GM20431 (cell line): ENCODE measurements around the gene AFF3.

ENCODE experiments used
- in situ Hi-C: fragments of 300-500 bp; cut with MseI, MboI; formaldehyde crosslinking; loops from one replicate; pipeline ENCODE4 v1.15.0; 2020; ENCODE audit warnings: low sequenced_read_pairs; ENCODE audit not compliant: unreplicated experiment

Gene AFF3

DNA sequence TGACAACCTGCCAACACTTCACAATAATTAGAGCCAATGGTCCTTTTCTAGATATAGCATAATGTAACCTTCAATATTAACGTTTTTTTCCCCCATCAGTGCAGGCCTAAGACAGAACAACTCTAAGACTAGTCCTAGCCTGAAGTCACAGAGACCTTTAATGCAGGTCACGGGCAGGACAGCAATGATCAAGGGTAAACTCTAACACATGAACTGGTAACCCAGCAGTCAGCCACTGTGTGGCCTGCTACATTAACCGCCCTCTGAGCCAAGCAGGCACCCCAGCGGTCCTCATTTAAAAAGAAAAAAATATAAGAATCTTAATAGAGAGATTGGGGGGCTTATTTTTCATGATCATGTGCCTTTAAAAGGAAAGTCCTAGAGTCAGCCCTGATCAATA lies 290.6 kb downstream of the AFF3 start:
- in situ Hi-C loops, result no loop called here

DNA sequence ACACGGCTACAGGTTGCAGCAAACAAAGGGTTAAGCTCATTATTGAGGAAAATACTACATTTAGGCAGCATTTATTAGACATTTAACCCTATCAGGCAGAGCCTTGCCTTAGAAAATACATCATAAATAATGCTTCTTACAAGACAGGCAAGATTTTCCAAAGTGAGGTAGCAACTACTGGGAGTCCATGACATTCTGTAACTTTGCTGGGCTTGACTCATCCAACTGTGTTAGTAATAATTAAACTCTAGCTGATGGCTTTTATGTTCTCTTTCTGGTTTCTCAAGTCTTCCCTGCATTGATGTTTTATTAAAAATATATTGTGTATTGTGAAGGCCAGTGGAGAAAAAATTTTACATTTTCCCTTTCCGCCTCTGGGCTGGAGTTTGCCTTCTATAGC lies 291.3 kb downstream of the AFF3 start:
- in situ Hi-C loops, result no loop called here

DNA sequence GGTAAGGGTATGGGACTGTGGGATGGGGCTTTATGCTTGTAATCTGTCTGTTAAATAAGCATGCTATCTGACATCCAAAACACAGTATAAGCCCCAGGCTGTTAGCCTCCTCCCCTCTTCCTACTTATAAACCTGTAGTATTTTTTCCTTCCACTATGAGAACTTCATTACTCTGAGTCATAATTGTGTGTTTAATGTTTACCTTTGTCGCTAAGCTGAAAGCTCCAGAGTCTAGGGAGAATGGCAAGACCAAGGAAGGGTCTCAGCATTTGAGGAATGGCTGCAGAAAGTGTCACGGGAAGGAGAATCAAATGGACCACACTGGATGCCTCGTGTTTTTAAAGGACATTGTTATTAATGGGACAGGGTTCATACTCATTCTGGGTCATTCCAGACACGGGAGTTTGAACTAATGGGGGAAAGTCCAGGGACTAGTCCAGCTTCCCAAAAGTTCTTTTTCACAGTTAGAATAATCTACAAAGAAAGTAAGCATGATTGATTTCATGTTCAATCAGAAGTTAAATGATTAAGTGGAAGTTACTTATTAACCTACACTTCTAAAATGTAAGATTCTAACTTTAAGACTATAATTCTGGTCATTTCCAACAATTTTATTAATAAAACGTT lies 292.2 kb downstream of the AFF3 start:
- in situ Hi-C loops, result no loop called here

DNA sequence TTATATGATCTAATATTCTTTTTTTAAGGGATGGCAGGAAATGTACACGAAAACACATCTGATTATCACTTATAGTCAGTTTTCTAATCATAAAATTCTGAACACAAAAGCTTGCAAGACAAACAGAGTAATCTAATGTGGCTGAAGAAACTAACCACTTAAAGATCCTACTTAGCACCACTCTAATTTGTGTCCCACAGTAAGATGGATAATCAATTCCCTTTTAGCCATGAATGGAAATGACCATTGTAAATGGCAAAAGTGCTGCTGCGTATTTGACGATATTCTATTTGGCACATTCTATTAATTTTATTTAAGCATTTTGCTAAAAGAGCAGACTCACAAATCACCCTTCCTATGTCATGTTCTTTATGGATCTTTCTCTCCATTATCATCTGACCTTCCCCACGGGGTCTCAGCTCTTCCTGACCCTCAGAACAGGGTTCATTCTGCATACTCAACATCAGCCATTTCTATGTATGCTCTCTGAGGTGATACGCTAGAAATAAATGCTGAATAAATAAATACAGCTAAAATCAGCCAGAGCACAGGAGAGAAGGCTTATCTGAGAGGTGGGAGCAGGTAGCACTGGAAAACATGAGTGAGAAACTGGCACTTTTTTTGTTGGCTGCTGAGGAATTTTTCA lies 295.8 kb downstream of the AFF3 start:
- in situ Hi-C loops, result no loop called here

DNA sequence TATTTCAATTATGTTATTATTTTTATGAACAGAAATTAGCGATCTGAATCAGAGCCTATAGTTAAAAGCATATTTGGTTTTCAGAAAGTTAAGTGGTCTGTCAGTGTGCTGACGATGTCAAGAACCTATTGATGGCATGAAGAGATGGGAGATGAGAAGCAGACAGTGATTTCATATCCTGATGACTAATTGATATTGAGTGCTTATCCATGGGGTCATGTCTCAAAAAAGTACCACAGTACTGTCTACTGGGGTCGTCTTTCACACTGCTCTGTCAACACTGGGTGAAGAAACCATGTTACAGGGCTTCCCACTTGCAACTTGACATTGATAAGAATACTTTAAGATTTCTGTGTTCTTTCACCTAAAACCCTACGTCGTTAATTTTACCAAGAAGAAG lies 297.1 kb downstream of the AFF3 start:
- in situ Hi-C loops, result no loop called here

DNA sequence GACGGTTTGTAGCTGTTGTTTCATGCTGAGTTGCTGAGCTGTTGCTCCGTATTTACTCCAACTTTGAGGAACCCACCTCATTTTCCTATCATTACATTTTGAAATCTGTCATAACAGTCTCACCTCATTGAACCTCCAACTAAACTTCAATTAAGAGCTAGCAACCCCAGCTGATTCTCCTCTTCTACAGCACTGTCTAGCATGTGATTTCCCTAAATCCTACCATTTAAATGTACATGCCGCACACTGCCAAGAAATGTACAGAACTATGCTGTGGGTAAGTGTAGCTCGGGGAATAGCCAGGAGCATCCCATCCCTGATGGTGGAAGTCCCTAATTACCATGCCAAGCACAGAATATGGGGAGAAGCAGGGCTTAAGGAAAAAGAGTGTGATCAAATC lies 299.9 kb downstream of the AFF3 start:
- in situ Hi-C loops, result no loop called here

DNA sequence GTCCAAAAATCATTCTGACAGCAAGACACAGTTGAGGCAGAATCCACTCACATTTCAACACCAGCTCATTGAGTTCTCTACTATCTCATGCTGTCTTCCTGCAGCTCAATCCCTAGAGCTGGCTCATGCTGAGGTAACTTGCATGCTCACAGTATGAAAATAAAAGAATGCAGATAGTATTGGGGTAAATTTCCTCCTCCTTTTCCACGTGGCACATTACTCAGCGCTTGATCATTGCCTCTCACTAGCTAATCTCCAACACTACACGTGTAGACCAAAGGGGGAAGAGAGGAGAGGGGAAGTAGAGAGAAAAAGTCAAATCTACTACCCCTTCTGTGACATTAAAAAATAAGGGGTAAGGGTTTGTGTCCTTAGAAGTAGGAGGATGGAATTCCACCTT lies 300.6 kb downstream of the AFF3 start:
- in situ Hi-C loops, result no loop called here

DNA sequence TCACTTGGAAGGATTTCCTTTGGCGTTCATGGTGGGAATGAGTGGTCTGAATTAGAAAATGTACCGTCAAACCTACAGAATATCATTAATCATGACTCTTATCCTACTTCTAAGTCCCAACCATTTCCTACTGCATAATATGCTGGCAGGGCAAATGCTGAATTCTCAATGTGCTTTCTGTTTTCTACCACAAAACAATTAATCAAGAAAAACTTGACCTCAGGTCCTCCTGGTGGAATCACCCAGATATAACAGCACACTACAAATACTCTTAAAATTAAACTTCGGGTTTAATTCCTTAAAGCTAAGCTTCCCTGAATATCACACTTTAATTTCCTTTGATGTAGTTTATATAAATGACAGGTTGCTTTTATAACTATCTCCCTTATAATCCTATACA lies 301.6 kb downstream of the AFF3 start:
- in situ Hi-C loops, result no loop called here

DNA sequence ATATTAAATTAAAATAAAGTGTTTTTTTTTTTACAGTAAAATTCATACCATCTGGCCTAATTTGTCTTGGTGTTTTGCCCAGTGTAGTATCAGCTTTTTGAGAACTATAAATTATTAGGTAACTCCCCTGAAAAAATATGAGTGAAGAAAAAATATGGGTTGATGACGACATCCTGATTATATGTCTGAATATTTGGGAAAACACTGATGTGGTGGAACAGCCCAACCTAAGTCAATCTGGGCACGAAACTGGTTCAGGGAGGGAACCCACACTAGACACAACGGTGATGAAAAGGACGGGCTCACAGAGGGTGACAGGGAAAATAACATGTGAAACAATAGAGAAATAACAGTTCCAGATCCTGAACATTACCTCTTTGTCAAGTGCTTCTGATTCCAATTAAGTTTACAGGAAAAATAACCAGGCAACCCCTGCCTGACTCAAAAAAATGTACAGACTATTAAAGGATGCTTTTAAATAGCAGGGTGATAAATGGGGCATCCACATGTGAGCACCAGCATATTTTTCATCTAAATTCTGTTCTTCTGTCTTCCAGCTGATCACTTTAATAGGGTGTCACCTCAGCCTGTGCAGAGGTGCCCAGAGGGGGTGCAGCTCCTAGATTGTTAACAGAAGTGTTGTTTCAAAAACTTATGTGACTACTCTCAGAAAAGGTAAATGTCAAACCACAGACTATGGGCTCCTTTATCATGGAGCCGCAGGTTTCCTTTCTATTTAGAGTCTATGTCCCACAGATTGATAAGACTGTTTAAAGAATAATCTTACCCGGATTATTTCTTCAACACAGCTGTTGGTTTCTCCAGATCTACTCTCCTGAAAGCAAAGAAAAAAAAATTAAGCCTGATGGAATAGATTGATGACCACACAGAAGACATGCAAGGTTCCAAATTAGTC lies 305.4 kb downstream of the AFF3 start:
- in situ Hi-C loops, result no loop called here

DNA sequence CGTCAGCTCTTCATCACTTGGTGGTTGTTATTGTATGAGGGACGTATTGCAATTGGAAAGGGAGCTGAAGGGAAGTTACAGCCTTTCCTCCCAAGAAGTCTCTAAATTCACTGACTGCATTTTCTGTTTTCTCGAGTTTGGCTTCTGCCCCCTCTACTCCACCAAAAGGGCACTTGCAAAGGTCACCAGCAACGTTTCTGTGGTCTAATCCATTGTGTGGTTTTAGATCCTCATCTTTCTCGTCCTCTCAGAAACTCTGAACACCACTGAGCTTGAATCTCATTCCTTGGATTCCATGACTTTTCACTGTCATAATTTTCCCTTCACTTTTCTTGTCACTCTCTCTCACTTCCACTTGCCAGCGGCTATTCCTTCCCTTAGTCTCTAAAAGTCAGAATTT lies 308.0 kb downstream of the AFF3 start:
- in situ Hi-C loops, result no loop called here

DNA sequence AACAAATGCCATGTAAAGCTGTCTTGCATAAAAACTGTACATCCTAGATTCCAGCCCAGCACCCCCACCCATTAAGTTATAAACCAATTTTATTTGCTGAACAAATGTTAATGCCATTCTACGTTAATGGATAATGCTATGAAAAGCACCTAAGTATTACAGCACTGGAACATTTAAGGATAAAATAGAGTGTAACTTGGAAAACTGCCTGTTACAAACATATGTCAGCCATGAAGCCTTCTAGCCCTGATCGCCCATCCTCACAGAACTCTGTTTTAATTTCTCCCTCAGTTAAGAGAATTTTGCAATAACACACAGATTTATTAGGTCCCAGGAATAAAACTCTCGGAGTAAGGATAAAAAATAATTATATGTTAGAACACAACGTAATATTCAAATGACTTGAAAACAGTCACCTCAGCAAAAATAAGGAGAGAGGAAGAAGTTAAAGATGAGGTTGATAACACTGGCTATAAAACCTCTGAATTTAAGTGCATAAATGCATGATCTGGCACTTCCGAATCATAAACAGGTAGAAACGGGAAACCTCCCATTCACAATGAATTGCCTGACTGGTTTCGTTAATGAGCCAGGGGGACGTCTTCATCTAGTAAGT lies 308.7 kb downstream of the AFF3 start:
- in situ Hi-C loops, result no loop called here

DNA sequence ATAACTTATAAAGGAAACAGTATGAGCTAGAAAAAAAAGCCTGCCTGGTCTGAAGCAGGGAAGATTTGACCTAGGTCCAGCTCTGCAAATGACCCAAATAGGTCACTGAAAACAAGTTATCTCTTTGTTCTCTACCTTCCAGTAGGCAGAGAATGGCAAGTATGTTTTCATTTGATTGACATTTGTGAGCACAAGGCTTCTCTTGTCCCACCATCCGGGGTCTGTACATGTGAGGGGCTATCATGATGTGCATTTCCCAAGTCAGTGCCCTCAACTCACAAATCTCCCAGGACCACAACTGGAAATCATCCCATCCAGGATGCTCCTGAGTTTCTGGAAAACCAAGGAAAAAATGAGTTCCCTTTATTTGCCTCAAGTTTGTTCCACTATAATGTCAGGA lies 309.5 kb downstream of the AFF3 start:
- in situ Hi-C loops, result no loop called here

DNA sequence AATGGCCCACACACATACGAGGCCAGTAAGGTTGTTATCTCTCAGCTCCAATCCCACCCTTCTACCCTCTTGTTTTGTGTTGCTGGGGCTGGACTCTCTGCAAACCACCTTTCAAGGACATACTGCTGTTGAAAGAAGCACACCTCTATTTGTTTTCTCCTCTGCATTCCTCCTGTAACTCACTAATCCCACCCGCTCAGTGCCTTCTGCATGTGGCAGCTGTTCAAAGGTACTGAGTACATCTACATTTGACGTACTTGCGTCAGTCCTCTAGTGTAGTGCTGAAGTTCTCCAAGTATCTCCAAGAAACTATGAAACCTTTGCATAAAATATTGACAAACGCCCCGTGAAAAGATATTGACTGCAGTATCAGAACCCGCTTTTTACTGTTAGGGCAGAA lies 310.6 kb downstream of the AFF3 start:
- in situ Hi-C loops, result no loop called here

DNA sequence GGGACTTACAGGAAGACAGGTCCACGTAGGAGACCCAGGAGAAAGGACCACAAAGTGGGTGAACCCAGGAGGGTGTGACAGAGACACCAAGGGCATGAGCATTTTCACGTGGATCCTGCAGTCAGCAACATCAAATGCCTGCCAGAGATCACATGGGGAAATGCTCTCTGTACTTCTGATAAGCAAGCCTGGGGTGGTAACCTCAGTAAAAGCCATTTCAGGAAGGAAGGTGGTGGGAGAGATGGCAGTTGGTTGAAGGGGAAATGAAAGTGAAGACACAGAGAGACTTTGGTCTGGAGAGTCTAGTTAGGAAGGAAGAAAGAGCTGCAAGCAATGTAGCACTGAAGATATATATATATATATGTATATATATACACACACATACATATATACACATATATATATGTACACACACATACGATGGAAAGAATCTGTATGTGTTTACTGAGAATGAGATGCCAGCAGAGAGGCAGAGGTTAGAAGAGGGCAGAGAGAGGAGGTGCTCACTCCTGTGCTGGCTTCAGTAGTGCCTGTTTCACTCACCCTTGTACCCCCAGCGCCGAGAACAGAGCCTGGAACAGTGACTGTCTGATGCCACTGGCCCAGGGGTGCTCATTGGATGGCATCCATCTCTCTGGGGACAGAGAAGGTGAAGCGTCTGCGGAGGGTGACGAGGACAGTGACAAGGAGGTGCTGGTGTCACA lies 314.9 kb downstream of the AFF3 start:
- in situ Hi-C loops, result no loop called here

DNA sequence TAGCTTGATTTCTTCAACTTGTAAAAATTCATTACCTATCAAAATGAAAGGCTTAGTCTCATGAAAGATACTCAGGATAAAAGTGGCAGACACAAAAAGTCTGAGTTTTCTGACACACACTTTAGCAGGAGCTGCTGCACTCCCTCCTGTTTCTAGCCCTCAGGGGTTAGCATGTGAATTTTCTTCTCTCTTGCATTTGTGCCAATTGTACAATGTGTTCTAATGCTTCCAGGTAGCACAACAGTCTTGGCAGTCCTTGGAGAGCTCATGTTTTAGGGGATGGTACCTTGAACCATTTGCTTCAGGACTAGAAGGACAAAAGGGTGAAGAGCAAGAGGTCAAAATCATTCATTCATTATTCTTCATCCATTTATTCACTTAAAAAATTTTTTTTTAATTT lies 316.8 kb downstream of the AFF3 start:
- in situ Hi-C loops, result no loop called here

DNA sequence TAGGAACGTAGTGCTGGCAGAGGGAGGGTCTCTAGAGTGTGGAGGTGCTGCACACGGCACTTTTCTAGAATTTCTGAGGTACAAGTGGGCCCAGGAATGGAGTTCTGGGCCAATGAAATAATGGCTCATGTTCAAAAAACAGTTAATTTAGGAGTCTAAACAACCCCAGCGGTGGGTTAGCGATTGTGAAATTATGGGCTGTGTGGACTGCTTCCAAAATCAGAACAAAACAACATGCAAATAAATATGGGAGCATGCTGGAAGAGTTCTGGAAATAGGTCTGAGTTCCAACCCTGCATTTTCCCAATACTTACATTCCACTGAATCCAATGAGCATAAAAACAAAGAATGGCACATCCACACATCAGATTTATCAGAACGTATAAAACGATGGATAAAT lies 317.6 kb downstream of the AFF3 start:
- in situ Hi-C loops, result no loop called here

DNA sequence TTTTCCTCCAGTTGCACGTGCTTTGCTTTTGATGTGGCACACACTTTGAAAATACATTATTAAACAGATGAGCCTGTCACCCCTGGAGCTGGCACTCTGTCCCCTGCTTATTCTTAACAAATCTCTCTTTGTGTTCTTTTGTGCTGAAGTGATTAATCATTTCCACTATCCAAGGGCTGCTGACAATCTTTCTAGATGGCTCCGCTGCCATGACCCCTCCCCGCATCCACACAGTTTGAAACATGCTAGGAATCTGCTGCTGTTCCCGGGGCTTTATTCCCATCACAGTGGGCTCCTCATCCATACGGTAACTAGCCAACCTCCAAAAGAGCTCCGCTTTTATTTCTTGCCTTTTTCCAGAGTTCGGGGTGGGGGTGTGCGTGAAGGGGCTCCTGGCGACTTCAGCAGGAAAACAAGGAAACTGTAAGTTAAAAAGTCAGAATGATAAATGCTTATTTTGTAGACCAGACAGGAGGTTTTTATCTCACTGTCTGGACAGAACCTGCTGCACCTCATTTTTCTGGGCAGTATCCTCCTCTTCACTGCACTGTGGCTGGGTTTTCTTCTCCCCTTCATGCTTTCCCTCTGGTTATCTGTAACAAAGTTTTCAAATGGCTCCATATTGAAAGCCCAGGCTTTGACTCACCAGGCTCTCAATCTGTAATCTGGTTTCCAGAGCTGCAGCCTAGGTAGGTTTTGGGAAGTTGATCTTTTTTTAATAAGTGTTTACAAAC lies 319.7 kb downstream of the AFF3 start:
- in situ Hi-C loops, result no loop called here

DNA sequence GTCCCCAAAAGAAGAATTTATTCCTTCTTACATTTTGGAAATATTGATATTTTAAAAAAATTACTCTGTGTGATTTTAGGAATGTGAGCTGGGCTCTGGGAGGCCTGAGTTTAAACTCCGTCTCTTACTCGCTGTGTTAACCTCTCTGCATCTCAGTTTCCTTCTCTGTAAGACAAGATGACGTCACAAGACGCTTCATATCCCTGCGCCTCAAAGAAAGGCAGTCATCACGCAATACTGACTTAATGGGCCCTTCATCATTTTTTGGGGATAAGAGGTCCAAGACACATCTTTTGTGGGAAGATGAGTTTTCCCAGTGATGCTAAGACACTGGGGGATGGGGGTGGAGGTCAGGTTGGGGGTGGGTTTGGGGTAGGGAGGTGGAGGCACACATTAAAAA lies 320.4 kb downstream of the AFF3 start:
- in situ Hi-C loops, result no loop called here

DNA sequence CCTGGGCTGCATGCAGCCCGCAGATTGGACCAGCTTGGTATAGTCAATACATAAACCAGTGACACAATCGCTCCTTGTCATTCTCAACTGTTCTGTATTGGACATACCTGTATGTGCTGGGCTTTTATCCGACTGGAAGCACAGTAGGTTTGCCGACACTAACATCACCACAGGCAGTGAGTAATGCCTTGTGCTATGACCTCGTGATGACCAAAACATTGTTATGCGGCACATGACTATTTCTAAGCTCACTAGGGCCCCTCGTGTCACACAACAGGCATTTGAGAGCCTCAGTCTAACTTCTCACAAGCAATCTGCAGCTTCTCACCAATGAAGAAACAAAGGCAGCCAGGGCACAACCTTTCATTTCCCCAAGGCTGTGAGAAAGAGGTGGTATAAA lies 320.8 kb downstream of the AFF3 start:
- in situ Hi-C loops, result no loop called here

DNA sequence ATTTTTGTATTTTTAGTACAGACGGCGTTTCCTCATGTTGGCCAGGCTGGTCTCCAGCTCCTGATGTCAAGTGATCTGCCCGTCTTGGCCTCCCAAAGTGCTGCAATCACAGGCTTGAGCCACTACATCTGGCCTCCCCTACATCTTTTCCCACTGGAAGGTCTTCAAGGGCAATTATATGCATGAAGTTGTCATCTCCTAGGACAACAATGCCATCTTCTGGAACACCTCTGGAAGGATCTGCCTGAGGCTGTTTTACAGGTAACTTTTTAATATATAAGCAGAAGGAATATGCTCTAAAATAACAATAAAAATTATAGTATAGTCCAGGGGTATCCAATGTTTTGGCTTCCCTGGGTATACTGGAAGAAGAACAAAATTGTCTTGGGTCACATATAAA lies 321.4 kb downstream of the AFF3 start:
- in situ Hi-C loops, result no loop called here
